Measurements from ENCODE around the gene ATP10B.

ATP10B gene

DNA sequence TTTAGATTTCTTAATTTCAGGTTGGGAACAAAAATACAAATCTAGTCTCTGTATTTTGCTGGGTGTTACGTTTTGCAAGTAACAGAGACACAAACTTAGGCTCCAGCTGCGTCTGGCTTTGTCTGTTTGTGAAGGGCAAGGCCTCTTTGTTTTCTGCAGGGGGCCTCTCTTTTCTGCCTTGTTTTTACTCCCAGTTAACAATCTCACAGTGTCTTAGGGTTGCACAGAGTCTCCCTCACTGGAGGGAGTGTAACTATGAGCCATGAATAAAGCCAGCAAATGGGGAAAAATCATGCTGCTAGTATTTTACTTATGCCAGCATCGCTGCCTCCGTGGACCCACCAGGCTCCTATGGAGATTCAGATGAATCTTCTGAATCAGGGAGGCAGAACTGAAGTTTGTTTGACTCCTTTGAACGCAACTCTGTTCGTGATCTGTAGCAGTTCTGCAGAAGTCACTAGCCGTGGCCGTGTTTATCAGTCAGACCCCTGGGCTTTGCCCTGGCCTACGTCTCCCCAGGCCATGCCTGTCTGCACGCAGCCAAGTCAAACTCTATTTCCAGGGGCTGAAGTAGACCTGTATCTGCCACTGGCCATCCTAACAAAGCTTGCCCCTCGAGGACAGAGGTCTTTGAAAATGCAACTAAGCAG, 77.2 kb downstream of the ATP10B start:
- in situ Hi-C loops (cut with HindIII; ENCODE audit: low pct_ligation_motif_present, low sequenced_read_pairs): no loop called here
- no peak for DNase-seq
- Histone ChIP-seq H3K36me3 (replicated peaks) (no peaks in the 10 kb centered on the region), H3K27ac (no peak overlapping the region), H3K27me3 (replicated peaks) (no peaks in the 10 kb centered on the region), H3K4me3 (ENCODE audit: low read depth, low read length) (no peak overlapping the region)
- TF ChIP-seq, protein P1, sequence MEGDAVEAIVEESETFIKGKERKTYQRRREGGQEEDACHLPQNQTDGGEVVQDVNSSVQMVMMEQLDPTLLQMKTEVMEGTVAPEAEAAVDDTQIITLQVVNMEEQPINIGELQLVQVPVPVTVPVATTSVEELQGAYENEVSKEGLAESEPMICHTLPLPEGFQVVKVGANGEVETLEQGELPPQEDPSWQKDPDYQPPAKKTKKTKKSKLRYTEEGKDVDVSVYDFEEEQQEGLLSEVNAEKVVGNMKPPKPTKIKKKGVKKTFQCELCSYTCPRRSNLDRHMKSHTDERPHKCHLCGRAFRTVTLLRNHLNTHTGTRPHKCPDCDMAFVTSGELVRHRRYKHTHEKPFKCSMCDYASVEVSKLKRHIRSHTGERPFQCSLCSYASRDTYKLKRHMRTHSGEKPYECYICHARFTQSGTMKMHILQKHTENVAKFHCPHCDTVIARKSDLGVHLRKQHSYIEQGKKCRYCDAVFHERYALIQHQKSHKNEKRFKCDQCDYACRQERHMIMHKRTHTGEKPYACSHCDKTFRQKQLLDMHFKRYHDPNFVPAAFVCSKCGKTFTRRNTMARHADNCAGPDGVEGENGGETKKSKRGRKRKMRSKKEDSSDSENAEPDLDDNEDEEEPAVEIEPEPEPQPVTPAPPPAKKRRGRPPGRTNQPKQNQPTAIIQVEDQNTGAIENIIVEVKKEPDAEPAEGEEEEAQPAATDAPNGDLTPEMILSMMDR (IDR thresholded peaks at IDR 0.05; ENCODE audit: low read depth, low read length, missing control alignments): no peak

DNA sequence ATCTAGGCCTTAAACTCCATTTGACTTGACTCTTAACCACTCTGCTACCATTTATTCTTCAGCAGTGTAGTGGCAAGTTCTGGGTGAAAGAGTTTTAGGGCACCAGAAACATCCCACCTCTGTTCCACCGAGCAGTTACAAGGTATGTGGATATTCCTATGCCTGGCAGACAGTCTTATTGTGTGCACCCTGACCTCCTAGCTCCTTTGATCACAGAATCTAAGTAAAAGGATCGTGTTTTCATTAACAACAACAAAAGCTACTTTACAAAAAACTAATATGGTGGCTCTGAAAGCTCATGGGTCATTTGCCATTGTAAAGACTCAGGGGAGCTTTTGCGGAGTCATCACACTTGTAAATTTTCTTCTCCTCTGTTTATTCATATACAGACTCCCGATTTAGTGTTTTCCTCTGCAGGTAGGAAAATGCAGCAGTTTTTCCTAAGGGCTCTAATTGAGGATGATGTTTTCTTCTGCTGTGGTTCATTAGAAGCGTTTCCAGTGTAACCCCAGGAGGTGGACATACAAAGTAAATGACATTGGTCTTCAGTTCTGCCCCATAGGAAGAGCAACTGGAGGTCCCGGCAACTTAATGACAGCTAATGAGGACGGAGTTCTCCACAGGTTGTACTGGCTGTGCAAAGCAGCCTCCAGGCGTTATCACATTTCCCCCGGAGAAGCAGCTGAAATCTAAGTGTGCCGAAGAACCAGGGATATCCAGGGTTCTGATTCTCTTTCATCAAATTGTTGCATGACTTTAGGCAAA, 78.2 kb downstream of the ATP10B start:
- TF ChIP-seq, protein P1 (IDR thresholded peaks at IDR 0.05; ENCODE audit: low read depth, low read length, missing control alignments): no peak
- Histone ChIP-seq H3K4me3 (ENCODE audit: low read depth, low read length) (no peak overlapping the region), H3K27ac (no peak overlapping the region), H3K27me3 (replicated peaks) (no peaks in the 10 kb centered on the region), H3K36me3 (replicated peaks) (no peaks in the 10 kb centered on the region)
- no peak for DNase-seq
- in situ Hi-C loops (cut with HindIII; ENCODE audit: low pct_ligation_motif_present, low sequenced_read_pairs): no loop called here

DNA sequence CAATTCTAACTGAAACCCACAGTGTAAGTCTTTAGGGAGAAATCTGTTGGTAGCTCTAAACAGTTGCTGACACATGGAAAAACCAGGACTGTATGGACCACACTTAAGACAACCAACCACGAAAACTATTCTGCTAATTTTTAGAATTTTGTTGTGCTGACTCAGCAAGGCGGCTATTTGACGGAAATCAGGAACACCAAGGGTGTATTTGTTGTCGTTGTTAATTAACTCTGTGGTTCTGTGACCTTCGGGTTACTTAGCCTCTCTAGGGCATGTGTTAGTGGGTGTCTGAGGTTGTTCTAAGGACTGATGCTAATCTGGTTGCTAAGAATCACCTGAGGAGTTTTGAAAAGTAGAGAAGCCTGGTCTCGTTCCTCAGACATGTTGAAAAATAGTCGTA, 79.2 kb downstream of the ATP10B start:
- Histone ChIP-seq H3K27ac (no peak overlapping the region), H3K27me3 (replicated peaks) (no peaks in the 10 kb centered on the region)
- in situ Hi-C loops (cut with HindIII; ENCODE audit: low pct_ligation_motif_present, low sequenced_read_pairs): no loop called here

DNA sequence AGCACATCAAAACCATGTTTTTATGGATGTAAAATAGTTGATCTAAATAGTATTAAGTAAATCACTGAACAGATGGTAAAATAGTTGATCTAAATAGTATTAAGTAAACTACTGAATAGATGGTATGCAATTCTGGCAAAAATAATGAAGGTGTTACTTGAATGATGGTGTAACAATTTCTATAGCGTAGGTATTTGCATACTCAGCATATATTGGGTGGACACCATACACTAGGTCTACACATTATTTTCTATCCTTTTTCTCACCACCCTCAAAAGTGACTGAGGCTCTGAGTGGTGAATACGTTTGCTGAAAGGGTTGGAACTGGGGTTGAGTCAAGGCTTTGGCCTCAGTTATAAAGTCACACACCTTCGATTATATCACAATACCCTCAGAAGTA, 81.3 kb downstream of the ATP10B start:
- no peak for DNase-seq
- no peaks in the 10 kb centered on the region for H3K36me3 ChIP-seq (replicated peaks)
- in situ Hi-C loops (cut with HindIII; ENCODE audit: low pct_ligation_motif_present, low sequenced_read_pairs): no loop called here
- TF ChIP-seq, protein P1 (IDR thresholded peaks at IDR 0.05; ENCODE audit: low read depth, low read length, missing control alignments): no peak
- H3K27me3 ChIP-seq (replicated peaks): no peaks in the 10 kb centered on the region
- no peak overlapping the region for H3K4me3 ChIP-seq (ENCODE audit: low read depth, low read length)
- no peak overlapping the region for H3K27ac ChIP-seq

More for the DNA sequence above, 79.2 kb downstream of the ATP10B start:
- TF ChIP-seq, protein P1 (IDR thresholded peaks at IDR 0.05; ENCODE audit: low read depth, low read length, missing control alignments): no peak
- no peak for DNase-seq
- H3K36me3 ChIP-seq (replicated peaks): no peaks in the 10 kb centered on the region
- no peak overlapping the region for H3K4me3 ChIP-seq (ENCODE audit: low read depth, low read length)

DNA sequence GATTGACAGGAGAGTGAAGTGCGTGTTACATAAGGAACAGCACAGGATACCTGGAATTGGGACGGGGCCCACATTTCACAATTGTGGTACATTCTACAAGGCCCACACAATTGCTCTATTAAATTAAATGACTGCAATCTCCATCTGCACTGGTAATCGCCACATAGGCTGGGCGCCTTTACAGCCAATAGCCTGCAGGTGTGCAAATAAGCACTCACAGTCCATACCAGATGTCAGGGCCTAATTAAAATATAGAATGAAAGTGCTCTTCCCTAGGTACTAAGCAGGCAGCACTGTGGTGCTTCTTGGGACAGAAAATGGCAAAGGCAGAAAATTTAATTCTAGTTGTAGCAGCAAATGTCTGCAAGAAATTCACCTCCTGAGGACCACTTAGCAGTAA, 82.7 kb downstream of the ATP10B start:
- in situ Hi-C loops (cut with HindIII; ENCODE audit: low pct_ligation_motif_present, low sequenced_read_pairs): no loop called here
- H3K27ac ChIP-seq: no peak overlapping the region
- no peak for DNase-seq
- TF ChIP-seq, protein P1 (IDR thresholded peaks at IDR 0.05; ENCODE audit: low read depth, low read length, missing control alignments): no peak
- no peak overlapping the region for H3K4me3 ChIP-seq (ENCODE audit: low read depth, low read length)
- no peaks in the 10 kb centered on the region for H3K36me3 ChIP-seq (replicated peaks)
- H3K27me3 ChIP-seq (replicated peaks): no peaks in the 10 kb centered on the region

Measured in brain microvascular endothelial cell (primary cell).